HepG2 (cell line): ENCODE results near the gene EIF3M. TPM values are rescaled to one million over a fixed set of nuclear protein-coding genes. Genes with fewer than 3 reads are reported as not detected.
A peak's percentile ranks its signal among the peaks of the same experiment; 100 is the strongest.

ENCODE experiments used
- CENPX ChIP-seq: sonication (generic); formaldehyde crosslinking; IDR thresholded peaks from 2 replicates; pipeline ENCODE4 v1.9.0; 2021; ENCODE audit warnings: mild to moderate bottlenecking, missing genetic modification reagents, moderate library complexity
- CTCF ChIP-seq: sonication (generic); formaldehyde crosslinking; IDR thresholded peaks from 2 replicates; pipeline ENCODE4 v1.5.0; 2020; ENCODE audit warnings: mild to moderate bottlenecking, missing genetic modification reagents, moderate library complexity
- ELF4 ChIP-seq: sonication (generic); formaldehyde crosslinking; IDR thresholded peaks from 2 replicates; pipeline ENCODE4 v1.5.0; 2020; ENCODE audit warnings: missing genetic modification reagents, mild to moderate bottlenecking, moderate library complexity, borderline replicate concordance
- GFI1 ChIP-seq: sonication (generic); formaldehyde crosslinking; IDR thresholded peaks from 2 replicates; pipeline ENCODE4 v1.5.0; 2020; ENCODE audit warnings: missing genetic modification reagents, mild to moderate bottlenecking, borderline replicate concordance
- HDAC2 ChIP-seq: sonication (generic); formaldehyde crosslinking; IDR thresholded peaks from 2 replicates; pipeline ENCODE4 v1.4.0; 2020; ENCODE audit warnings: missing genetic modification reagents
- MTF1 ChIP-seq: sonication (generic); formaldehyde crosslinking; IDR thresholded peaks from 2 replicates; pipeline ENCODE4 v1.5.0; 2020; ENCODE audit warnings: missing genetic modification reagents
- NCOA1 ChIP-seq: sonication (generic); formaldehyde crosslinking; IDR thresholded peaks from 2 replicates; pipeline ENCODE4 v1.9.0; 2021; ENCODE audit warnings: missing genetic modification reagents
- NFE2 ChIP-seq: sonication (generic); formaldehyde crosslinking; IDR thresholded peaks from 2 replicates; pipeline ENCODE4 v1.4.0; 2020; ENCODE audit warnings: missing genetic modification reagents
- NFE2L2 ChIP-seq: fragments of 150-350 bp; IDR thresholded peaks from 2 replicates; pipeline ENCODE4 v1.6.1; 2014; ENCODE audit warnings: low read length
- NR2F6 ChIP-seq, 2 experiments: IDR thresholded peaks; 2 replicates each; pipeline ENCODE4 v1.6.1; 2016; ENCODE audit warnings: antibody characterized with exemption in 1 of 2, mild to moderate bottlenecking in 1 of 2
- PHF20 ChIP-seq: sonication (generic); formaldehyde crosslinking; IDR thresholded peaks from 2 replicates; pipeline ENCODE4 v1.5.0; 2020; ENCODE audit warnings: mild to moderate bottlenecking, missing genetic modification reagents
- SSRP1 ChIP-seq: IDR thresholded peaks from 2 replicates; pipeline ENCODE4 v1.6.1; 2016; ENCODE audit warnings: control low read depth
- TBX2 ChIP-seq: sonication (generic); formaldehyde crosslinking; IDR thresholded peaks from 2 replicates; pipeline ENCODE4 v1.5.0; 2020; ENCODE audit warnings: missing genetic modification reagents, mild to moderate bottlenecking, borderline replicate concordance
- THYN1 ChIP-seq: sonication (generic); formaldehyde crosslinking; IDR thresholded peaks from 2 replicates; pipeline ENCODE4 v1.8.1; 2023; ENCODE audit warnings: low read depth, mild to moderate bottlenecking, moderate library complexity, missing genetic modification reagents, borderline replicate concordance
- TMF1 ChIP-seq: sonication (generic); formaldehyde crosslinking; IDR thresholded peaks from 2 replicates; pipeline ENCODE4 v1.8.1; 2022; ENCODE audit warnings: low read depth, missing genetic modification reagents
- ZBTB39 ChIP-seq: sonication (generic); formaldehyde crosslinking; IDR thresholded peaks from 2 replicates; pipeline ENCODE4 v1.5.0; 2020; ENCODE audit warnings: missing genetic modification reagents
- ZHX1 ChIP-seq: sonication (generic); formaldehyde crosslinking; IDR thresholded peaks from 2 replicates; pipeline ENCODE4 v1.8.1; 2022; ENCODE audit warnings: low read depth, mild to moderate bottlenecking, missing genetic modification reagents
- ZNF180 ChIP-seq: sonication (generic); formaldehyde crosslinking; IDR thresholded peaks from 2 replicates; pipeline ENCODE4 v1.4.0; 2020; ENCODE audit warnings: low read depth, missing genetic modification reagents, borderline replicate concordance
- ZNF362 ChIP-seq: sonication (generic); formaldehyde crosslinking; IDR thresholded peaks from 2 replicates; pipeline ENCODE4 v1.4.0; 2020; ENCODE audit warnings: missing genetic modification reagents, mild to moderate bottlenecking, borderline replicate concordance
- ZNF747 ChIP-seq: sonication (generic); formaldehyde crosslinking; IDR thresholded peaks from 2 replicates; pipeline ENCODE4 v1.8.1; 2023; ENCODE audit warnings: missing genetic modification reagents, mild to moderate bottlenecking, borderline replicate concordance
- ZNF788 ChIP-seq: sonication (generic); formaldehyde crosslinking; IDR thresholded peaks from 2 replicates; pipeline ENCODE4 v1.5.0; 2020; ENCODE audit warnings: mild to moderate bottlenecking, missing genetic modification reagents, borderline replicate concordance
- polyA plus RNA-seq, 8 experiments: library from polyadenylated mRNA; depleted of rRNA in 3 of 8; stranded (reverse) in 7 of 8; unstranded in 1 of 8; fragments of >200 nt; fragmentation: Illumina TruSeq in 4 of 8; extraction: Trizol in 4 of 8; gene quantifications; 2 replicates each; pipeline versions ENCODE4 v1.2.1 to v1.2.3, GENCODE V29; 2011 to 2016; ENCODE audit warnings: low read depth in 4 of 8, missing spikeins in 1 of 8, mixed read lengths in 1 of 8; ENCODE audit not compliant: insufficient read depth in 1 of 8
- total RNA-seq, 5 experiments: library from RNA; depleted of rRNA; stranded (reverse); fragments of >200 nt; fragmentation: Illumina TruSeq; extraction: Trizol; gene quantifications; 2 replicates each; pipeline ENCODE4 v1.2.3, GENCODE V29; 2016; ENCODE audit warnings: low read depth in 1 of 5

Gene EIF3M
- total and polyA plus RNA-seq, 2 of the 13 experiments (the other 11 are each of a cell fraction or from before 2014, with no cell fraction given) = 279 to 389 TPM

GRCh38 chr11:32583459-32584271 lies at the start of gene EIF3M (continued):
- TF ChIP-seq ZNF788 (CRISPR knock-in tag) (peak; percentile 80), TMF1 (CRISPR knock-in tag) (peak; percentile 81; the same call in 1 of the 2 replicates), NFE2 (CRISPR knock-in tag) (no peak), SSRP1 (CRISPR knock-in tag) (no peak; the same call in 1 of the 2 replicates), CENPX (CRISPR knock-in tag) (no peak), NCOA1 (CRISPR knock-in tag) (0 out of 2 replicates have a peak, but pooled peaks have one; percentile 48), GFI1 (CRISPR knock-in tag) (peak; percentile 52; the same call in 1 of the 2 replicates), ZNF180 (CRISPR knock-in tag) (no peak), ZBTB39 (CRISPR knock-in tag) (no peak; the same call in 1 of the 2 replicates), ZNF747 (CRISPR knock-in tag) (peak; percentile 92), ELF4 (CRISPR knock-in tag) (peak; percentile 74; the same call in 1 of the 2 replicates), ZHX1 (CRISPR knock-in tag) (0 out of 2 replicates have a peak, but pooled peaks have one; percentile 7), NFE2L2 (no peak), CTCF (CRISPR knock-in tag) (no peak), HDAC2 (CRISPR knock-in tag) (peak; percentile 90), THYN1 (CRISPR knock-in tag) (no peak), ZNF362 (no peak; the same call in 1 of the 2 replicates), TBX2 (CRISPR knock-in tag) (peak; percentile 86), PHF20 (peak; percentile 97), MTF1 (0 out of 2 replicates have a peak, but pooled peaks have one; percentile 74), NR2F6 (IDR thresholded peaks at IDR 0.05) (no peak), NR2F6 (CRISPR knock-in tag; IDR thresholded peaks at IDR 0.05) (no peak)
